Measurements from ENCODE around the gene DDR1.
"Not testable (repeated sequence)": the region's sequence is repeated elsewhere in the genome, so short reads cannot be mapped to it uniquely, and the experiment has no call there.

DDR1 gene

DNA sequence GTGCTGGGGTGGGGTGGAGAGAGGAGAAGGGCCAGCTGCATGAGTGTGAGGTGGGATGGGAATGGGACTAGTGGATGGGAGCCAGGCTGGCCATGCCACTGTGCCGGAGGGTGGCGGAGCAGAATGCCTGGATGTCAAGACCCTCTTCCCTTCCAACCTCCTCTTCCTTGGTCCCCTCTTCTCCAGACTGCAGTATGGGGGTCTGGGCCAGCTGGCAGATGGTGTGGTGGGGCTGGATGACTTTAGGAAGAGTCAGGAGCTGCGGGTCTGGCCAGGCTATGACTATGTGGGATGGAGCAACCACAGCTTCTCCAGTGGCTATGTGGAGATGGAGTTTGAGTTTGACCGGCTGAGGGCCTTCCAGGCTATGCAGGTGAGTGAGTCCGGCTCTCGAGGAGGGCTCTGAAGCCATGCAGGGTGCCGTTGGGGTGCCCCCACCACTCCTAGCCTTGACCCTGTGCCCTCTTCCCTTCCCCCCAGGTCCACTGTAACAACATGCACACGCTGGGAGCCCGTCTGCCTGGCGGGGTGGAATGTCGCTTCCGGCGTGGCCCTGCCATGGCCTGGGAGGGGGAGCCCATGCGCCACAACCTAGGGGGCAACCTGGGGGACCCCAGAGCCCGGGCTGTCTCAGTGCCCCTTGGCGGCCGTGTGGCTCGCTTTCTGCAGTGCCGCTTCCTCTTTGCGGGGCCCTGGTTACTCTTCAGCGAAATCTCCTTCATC is 7.7 kb downstream of the DDR1 start:
- no peak for DNase-seq

DNA sequence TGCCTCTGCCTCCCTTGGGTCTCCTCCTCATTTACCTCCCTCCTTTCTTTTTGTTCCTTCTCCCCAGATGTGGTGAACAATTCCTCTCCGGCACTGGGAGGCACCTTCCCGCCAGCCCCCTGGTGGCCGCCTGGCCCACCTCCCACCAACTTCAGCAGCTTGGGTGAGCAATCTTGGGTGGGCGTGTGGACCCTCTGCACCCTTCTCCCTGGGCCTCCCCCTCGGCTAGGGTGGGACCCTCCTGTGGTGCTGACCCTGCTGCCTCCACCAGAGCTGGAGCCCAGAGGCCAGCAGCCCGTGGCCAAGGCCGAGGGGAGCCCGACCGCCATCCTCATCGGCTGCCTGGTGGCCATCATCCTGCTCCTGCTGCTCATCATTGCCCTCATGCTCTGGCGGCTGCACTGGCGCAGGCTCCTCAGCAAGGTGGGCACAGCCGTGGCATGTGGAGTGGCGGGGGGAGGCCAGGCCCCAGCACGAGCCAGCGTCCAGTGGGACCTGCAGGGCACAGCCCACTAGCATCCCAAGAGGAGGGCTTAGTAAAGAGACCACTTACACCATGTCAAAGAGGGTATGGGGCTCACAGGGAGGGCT is 8.8 kb downstream of the DDR1 start:
- DNase-seq = no peak

DNA sequence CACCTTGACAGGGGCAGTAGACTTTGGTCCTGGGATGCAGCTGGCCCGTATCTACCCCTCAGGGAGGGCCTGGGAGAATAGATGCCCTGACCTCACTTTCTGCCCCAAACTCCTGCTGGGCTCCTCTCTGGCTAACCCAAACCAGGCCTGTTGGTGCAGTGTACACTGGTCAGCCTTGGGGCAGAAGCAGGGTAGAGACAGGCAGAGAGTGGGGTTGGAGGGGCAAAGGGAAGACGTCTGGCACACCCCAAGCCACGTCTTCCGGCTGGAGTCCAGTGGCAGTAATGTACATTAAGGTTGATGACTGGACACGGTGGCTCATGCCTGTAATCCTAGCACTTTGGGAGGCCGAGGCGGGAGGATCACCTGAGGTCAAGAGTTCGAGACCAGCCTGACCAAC is 9.3 kb downstream of the DDR1 start:
- no peak for DNase-seq

DNA sequence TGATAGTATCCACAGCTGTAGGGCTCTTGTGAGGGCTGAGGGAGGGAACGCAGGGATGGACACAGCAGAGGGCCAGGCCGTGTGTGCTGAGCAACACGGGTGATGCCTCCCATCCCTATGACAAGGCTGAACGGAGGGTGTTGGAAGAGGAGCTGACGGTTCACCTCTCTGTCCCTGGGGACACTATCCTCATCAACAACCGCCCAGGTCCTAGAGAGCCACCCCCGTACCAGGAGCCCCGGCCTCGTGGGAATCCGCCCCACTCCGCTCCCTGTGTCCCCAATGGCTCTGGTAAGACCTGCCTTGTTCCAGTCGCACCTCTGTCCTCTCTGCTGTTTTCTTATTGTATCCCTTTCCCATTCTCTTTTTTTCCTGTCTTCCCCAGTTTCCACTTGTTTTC is 10.1 kb downstream of the DDR1 start:
- no peak for DNase-seq

DNA sequence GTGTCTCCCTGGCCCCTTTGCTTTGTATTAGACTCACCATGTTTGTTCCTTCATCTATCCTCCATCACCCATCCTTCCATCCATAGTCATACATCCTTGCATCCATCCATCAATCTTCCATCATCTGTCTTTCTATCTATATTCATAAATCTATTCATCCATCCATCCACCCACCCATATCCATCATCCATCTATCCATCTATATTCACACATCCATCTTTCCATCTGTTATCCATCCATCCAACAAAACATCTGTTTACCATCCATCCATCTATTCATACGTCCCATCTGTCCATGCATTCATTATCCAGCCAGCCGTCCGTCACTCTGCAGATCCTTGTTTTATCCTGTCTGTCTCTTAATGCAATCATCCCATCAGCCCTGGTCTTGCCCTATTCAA is 10.6 kb downstream of the DDR1 start:
- no peak for DNase-seq

DNA sequence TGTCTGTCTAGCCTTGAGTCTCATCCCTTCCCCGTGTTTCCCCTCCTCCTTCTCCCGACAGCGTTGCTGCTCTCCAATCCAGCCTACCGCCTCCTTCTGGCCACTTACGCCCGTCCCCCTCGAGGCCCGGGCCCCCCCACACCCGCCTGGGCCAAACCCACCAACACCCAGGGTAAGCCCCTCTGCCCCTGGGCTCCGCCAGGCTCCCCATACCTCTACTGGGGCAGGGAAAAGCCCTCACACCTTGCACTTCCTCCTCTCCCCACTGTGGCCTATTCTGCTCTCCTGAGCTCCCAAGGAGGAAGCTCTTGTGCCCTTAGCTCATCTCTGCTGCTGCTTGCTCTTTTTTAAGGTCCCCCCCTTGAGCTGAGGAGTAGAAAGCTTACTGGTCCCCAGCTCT is 11.0 kb downstream of the DDR1 start:
- DNase-seq = no peak

DNA sequence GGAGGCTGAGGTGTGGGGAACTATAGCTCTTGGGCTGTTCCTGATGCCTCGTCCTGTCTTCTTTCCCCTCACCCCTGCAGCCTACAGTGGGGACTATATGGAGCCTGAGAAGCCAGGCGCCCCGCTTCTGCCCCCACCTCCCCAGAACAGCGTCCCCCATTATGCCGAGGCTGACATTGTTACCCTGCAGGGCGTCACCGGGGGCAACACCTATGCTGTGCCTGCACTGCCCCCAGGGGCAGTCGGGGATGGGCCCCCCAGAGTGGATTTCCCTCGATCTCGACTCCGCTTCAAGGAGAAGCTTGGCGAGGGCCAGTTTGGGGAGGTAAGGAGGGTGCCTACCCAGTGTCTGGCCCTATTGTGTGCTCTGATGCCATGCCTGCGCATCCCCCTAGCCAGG is 12.2 kb downstream of the DDR1 start:
- no peak for DNase-seq

DNA sequence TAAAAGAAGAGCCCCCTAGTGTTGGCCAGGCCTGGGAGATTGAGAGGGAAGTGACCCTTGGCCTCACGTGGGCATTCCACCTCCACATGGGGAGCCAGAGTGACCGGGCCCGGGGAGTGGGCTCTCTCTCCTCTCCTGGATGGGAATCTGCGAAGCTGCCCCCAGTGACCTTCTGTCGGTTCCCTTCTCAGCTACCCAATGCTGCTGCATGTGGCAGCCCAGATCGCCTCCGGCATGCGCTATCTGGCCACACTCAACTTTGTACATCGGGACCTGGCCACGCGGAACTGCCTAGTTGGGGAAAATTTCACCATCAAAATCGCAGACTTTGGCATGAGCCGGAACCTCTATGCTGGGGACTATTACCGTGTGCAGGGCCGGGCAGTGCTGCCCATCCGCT is 13.6 kb downstream of the DDR1 start:
- no peak for DNase-seq

DNA sequence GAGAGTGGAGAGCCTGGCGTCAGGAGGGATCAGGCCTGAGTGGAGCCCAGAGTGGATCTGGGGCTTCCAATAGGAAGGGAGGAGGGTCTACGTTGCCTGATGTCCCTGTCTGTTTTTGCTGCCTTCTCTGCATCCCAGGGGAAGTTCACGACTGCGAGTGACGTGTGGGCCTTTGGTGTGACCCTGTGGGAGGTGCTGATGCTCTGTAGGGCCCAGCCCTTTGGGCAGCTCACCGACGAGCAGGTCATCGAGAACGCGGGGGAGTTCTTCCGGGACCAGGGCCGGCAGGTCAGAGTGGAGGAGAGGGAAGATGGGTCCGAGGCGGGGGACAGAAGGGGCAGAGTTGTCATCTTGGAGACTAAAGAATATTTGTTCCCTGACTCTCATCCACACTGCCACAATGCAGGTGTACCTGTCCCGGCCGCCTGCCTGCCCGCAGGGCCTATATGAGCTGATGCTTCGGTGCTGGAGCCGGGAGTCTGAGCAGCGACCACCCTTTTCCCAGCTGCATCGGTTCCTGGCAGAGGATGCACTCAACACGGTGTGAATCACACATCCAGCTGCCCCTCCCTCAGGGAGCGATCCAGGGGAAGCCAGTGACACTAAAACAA is 14.5 kb downstream of the DDR1 start:
- no peak for DNase-seq

DNA sequence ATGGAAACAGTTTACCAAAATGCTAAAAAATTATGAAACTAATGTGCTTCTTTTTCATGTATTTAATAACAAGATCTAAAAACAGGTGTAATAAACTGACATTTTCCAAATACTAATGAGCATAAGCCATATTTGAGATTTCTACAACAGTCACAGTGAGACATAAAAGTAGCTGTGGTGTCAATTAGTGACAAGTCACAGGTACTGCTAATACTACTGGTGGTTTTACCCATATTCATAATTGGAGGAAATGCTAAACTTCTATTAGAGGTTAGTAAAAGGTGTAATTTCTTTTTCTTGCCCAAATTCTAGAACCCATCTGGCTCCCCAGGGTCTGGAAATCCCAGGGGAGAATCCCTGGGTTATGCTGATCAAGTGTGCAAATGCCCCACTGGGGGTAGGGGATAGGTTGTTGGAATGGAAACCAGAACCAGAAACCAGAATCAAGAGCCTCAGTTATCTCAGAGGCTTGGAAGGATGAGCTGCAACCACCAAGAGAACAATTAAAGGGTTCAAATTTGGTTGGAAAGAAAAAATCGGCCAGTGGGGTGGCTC is 16.6 kb downstream of the DDR1 start:
- DNase-seq = no peak

DNA sequence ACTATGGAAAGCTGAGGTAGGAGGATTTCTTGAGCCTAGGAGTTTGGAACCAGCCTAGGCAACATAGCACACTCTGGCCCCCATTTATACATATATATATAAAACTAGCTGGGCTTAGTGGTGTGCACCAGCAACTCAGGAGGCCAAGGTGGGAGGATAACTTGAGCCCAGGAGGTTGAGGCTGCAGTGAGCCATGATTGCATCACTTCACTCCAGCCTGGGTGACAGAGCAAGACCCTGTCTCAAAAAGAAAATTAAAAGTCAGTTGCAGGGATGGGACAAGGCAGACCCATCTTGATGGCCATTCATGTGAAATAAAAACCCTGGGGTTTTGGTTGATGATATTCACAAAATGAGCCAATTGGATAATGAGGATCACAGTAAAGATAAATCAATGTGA is 17.1 kb downstream of the DDR1 start:
- no peak for DNase-seq

DNA sequence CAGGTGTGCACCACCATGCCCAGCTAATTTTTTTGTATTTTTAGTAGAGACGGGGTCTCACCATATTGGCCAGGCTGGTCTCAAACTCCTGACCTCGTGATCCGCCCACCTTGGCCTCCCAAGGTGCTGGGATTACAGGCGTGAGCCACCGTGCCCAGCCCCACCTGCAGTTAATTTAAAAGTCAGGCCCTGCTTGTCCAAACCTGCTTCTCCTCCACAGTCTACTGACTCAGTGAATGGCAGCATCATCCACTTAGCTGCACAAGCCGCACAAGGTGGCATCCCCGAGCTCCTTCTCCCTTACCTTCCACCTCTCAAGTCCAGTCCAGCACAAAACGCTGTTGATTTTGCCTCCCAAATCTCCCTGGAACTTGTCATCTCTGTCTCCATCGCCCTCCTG is 17.9 kb downstream of the DDR1 start:
- DNase-seq = not testable (repeated sequence)

DNA sequence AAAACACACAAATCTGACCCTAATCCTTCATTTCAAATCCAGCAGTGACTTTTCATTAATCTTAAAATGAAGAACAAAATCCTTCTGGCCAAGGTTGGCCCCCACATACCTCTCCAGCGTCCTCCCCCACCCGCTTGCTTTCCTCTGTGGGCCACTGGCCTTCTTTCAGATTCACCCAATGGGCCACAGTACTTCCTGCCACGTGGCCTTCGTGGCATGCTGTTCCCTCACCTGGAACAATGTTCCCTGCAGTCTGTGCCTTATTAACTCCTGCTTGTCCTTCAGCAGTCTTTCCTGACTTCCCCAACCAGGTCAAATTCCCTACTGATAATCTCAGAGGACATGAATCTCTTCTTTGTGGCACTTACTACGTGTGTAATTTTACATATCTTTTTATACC is 18.4 kb downstream of the DDR1 start:
- DNase-seq = no peak

DNA sequence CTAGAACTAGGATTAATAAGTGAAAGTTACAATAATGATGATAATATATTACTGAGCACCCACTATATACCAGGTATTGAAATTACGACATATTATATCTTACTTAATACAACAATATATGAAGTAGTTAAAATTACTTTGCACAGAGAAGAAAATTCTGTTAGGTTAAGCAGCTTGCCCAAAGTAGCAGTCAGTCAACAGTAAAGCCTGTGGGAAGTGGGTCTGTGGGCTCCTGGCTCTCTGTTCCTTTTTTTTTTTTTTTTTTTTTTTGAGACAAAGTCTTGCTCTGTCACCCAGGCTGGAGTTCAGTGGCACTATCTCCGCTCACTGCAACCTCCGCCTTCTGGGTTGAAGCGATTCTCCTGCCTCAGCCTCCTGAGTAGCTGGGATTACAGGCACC is 18.9 kb downstream of the DDR1 start:
- no peak for DNase-seq

DNA sequence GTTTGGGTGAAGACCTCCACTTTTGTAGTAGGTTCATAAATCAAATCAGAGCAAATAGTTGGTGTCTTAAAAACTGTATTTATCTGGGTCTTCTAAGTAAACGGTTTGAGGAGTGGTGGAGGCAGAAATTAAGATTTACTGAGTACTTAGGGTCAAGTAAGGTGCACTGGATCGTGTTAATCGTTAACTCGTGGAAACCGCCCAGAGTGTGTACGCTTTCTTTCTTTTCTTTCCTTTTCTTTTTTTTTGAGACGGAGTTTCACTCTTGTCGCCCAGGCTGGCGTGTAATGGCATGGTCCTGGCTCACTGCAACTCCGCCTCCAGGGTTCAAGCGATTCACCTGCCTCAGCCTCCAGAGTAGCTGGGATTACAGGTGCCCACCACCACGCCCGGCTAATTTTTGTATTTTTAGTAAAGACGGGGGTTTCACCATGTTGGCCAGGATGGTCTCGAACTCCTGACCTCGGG is 23.0 kb downstream of the DDR1 start:
- not testable (repeated sequence) for DNase-seq

DNA sequence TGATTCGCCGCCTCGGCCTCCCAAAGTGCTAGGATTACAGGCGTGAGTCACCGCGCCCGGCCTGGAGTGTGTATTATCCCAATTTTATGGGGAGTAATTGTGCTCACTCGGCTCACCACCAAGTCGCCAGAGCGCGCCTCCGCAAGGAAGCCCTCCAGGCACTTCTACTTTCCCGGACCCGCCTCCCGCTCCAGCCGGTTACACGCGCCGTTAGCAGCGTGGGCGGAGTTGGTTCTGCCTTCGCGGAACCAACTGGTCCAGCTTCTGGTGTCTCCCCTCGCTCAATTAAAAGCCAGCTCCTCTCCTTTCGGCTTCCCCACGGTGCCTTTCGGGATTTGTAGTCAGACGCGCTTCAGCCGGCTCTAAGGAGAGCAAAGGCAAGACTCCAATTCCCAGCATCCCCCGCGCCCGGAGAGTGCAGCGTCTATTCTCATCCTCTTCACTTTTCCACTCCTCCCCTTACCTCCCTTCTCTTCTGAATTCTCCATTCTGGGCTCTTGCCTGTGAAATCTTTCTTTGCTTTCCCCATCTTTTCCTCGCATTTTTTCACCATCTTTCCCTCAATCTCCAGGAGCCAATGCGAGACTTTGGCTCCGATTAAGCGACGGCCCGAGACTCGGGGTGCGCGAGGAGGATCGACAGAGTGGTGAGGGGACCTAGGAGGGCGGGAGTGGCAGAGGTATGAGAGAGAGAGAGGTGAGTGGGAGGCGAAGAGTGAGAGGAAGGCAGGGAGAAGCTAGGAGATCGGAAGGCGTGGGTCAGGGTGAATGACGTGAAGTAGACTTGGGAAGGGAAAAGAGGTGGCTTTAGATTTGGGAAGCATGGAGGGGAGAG is 23.7 kb downstream of the DDR1 start, which contains the start of gene GTF2H4:
Gene GTF2H4, plus strand, starts transcription at position 450 of the 834 bp plus-strand sequence.
- peak; percentile 75 to 99 (median 96) for DNase-seq

DNA sequence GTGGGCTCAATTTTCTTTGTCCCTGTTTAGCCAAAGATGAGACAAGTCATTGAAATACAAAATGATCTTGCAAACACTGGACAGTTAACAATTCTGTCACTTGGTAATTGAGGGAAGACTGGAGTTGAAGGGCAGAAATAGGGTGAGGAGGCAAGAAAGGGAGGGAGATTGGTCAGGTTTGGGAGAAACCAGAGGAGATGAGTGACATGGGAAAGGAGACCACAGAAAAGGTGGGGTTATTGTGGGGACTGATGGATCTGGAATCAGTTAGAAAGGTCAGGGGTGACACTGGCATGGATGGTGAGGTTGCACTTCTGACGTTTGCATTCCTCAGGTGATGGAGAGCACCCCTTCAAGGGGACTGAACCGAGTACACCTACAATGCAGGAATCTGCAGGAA is 24.4 kb downstream of the DDR1 start:
- DNase-seq = no peak

DNA sequence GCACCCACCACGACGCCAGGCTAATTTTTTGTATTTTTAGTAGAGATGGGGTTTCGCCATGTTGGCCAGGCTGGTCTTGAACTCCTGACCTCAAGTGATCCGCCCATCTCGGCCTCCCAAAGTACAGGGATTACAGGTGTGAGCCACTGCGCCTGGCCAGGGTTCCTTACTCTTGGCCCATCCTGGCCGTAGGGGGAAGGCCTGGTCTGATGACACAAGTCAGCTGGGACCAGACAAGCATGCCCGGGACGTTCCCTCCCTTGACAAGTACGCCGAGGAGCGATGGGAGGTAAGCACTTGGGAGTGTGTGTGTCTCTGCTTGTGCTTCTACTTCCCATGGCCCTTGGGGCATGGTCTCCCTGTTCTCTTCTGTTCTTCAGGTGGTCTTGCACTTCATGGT is 26.2 kb downstream of the DDR1 start:
- DNase-seq = not testable (repeated sequence)

DNA sequence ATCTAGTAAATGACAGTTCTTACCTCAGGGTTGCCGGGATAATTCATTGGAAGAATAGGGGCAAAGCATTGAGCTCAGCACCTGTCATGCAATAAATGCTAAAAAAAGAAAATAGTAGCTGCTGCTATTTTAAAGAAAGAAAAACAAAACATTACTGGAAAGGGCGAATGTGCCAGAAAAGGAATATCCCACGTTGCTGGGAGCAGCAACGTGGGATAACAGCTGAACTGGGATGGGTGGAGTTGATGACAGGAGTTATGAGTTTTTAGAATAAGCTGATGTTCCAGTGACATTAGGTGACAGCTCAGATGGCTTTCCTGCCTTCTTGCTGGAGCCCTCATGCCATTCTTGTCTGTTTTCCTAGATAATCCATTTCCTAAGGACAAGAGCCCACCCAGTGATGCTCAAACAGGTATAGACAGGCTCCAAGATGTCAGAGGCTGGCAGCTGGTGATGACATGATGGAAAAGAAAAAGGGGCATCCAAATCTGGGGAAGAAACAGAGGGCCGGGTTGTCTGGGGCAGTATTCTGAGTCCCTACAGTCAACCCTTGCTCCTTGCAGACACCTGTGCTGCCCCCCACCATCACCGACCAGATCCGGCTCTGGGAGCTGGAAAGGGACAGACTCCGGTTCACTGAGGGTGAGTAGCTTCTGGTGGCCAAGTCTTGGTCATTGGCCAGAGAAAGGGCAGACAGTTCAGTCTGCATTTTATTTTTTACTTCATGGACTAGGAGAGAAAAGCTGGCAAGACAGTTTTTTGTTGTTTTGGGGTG is 28.6 kb downstream of the DDR1 start:
- no peak for DNase-seq

DNA sequence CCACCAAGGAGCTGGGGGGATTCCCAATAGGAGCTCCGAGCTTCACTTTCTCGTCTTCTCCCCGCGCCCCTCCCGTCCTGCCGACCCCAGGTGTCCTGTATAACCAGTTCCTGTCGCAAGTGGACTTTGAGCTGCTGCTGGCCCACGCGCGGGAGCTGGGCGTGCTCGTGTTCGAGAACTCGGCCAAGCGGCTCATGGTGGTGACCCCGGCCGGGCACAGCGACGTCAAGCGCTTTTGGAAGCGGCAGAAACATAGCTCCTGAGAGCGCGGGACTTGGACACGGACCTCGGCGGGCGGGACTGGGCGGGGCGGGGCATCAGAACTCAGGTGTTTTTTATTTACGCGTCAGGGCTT is 29.4 kb downstream of the DDR1 start:
- DNase-seq = peak in 3 of 58 donors; percentile 42 to 61 (median 59)
